HG02884 (cell line): ENCODE data around the gene DHRSX.
"Not testable (repeated sequence)": the region's sequence is repeated elsewhere in the genome, so short reads cannot be mapped to it uniquely, and the experiment has no call there.

Experiments used
- ATAC-seq: cut with Tn5 transposase; IDR thresholded peaks from one replicate; pipeline ENCODE4 v1.9.1; 2021; ENCODE audit warnings: mild to moderate bottlenecking, moderate library complexity; ENCODE audit not compliant: unreplicated experiment

The DHRSX gene

DNA sequence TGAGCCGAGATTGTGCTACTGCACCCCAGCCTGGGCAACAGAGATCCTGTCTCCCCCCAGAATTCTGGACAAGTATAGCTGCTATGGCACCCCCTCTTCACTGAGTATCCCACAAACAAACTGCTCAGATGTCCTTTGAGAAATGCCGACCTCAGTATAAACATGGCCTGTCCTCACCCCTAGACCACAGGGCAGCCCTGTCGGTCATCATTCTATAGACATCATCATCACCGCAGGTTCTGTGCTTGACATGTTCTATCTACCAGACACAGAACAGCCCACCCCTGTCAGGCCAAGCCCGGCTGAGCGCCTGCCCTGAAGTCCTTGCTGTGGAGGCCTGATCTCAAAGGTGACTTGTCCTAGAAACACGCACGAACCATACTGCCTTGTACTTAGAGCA lies 232.9 kb downstream of the DHRSX start:
- ATAC-seq: no peak

DNA sequence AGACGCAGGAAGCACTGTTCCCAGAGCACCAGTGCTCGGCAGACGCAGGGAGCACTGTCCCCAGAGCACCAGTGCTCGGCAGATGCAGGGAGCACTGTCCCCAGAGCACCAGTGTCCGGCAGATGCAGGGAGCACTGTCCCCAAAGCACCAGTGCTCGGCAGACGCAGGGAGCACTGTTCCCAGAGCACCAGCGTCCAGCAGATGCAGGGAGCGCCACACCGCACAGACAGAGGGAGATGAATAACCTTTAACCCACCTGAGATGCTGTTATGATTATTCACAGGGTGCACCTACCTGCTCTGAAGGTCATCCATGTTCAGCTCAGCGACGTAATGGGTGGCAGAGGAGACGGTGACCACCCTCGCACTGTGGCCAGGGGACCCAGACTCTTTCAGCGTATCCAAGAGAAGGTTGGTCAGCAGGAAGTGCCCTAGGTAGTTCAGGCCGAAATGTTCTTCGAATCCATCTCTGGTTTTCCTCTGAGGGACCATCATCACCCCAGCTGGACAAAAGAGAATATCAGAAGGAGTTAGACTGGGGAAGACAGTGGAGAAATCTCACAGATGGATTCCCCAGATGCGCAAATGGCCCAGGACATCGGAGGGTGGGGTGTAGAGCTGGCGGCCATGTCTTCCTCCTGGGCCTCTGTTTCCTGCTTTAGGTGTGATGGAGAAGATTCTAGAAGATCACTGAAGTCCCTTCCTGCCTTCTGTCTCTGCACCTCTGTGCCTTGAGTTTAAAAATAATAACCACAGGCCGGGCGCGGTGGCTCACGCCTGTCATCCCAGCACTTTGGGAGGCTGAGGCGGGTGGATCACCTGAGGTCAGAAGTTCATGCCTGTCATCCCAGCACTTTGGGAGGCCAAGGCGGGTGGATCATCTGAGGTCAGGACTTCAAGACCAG lies 234.1 kb downstream of the DHRSX start:
- ATAC-seq: no peak

- not testable (repeated sequence) for ATAC-seq
Observed at GRCh38 chrX:2265658-2266444, 234.9 kb downstream of the DHRSX start.

DNA sequence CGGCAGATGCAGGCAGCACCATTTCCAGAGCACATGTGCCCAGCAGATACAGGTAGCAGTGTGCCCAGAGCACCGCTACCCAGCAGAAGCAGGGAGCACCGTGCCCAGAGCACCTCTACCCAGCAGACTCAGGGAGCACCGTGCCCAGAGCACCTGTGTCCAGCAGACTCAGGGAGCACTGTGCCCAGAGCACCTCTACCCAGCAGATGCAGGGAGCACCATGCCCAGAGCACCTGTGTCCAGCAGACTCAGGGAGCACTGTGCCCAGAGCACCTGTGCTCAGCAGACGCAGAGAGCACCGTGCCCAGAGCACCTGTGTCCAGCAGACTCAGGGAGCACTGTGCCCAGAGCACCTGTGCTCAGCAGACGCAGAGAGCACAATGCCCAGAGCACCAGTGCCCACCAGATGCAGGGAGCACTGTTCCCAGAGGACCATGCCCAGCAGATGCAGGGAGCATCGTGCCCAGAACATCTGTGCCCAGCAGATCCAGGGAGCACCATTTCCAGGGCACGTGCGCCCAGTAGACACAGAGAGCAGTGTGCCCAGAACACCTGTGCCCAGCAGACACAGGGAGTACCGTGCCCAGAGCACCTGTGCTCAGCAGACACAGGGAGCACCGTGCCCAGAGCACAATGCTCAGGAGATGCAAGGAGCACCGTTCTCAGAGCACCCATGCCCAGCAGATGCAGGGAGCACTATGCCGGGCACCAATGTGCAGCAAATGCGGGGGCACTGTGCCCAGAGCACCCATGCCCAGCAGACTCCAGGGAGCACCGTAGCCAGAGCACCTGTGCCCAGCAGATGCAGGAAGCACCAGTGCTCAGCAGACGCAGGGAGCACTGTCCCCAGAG lies 236.4 kb downstream of the DHRSX start:
- no peak for ATAC-seq

GRCh38 chrX:2263203-2263602 lies 237.6 kb downstream of the DHRSX start:
- no peak for ATAC-seq

- ATAC-seq: no peak
Observed at GRCh38 chrX:2262668-2263055, 238.1 kb downstream of the DHRSX start.

DNA sequence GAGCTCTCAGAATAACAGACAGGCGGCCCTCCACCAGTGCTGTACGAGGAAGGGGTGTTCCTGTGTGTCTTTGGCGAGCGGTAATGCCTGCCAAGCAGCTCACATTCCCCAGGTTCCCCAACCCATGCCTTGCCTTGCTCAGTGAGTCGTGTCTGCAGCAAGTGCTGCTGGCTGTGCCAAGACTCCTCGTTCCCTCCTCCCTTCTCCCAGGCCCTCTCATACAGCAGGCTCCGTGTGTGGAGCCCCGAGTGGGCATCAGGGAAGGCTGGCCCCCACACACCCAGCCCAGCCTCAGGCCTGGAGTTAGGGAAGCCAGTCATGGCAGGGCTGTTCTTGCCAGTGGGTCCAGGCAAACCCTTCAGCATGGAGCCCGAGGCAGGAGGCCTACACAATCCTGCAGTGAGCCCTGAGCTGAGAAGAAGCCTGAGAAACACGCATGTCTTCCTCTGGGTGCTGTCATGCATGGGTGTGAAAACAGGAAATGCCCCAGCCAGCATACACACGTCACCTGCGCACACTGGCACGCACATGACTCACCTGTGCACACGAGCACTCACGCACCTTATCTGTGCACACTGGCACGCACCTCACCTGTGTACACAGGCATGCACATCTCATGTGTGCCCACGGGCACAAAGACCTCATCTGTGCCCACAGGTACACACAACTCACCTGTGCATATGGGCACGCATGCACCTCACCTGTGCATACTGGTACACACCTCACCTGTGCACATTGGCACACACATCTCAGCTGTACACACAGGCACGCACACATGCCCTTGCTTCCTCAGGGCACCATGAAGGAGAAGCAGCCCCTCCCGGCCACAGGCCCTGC lies 238.7 kb downstream of the DHRSX start:
- ATAC-seq: no peak

- ATAC-seq: no peak
Observed at GRCh38 chrX:2252331-2253065, 248.3 kb downstream of the DHRSX start.

GRCh38 chrX:2251211-2251610 lies 249.6 kb downstream of the DHRSX start:
- ATAC-seq: no peak

DNA sequence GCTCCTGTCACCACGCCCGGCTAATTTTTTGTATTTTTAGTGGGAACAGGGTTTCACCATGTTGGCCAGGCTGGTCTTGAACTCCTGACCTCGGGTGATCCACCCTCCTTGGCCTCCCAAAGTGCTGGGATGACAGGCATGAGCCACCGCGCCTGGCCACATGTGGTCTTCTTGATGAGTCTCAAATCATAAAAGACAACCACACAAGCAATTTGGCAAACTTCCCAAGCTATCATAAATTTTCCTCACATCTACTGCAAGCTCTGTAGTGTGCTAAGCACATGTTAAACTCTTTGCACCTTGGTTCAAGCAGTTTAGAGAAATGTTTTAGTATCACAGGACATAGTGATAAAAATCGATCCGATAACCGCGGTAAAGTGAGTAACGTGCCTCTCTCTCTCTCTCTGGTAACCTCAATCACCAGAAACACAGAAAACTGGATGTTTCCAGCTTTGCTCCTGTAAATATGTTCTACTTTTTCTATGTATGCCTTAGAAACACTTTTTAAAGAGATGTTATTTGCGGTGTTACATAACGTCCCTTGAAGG lies 256.8 kb downstream of the DHRSX start:
- ATAC-seq: no peak

GRCh38 chrX:2242980-2243379 lies 257.8 kb downstream of the DHRSX start:
- no peak for ATAC-seq

DNA sequence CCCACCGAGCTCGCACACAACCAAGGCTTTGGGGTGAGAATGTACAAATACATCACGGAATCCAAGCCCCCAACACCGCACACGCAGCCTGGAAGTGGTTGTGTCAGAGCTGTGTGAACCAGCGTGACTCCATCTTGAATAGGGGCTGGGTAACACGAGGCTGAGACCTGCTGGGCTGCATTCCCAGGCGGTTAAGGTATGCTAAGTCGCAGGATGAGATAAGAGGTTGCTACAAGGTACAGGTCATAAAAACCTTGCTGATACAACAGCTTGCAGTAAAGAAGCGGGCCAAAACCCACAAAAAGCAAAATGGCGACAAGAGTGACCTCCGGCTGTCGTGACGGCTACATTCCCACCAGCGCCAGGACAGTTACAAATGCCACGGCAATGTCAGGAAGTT lies 258.4 kb downstream of the DHRSX start:
- ATAC-seq: no peak

- ATAC-seq: not testable (repeated sequence)
Observed at GRCh38 chrX:2241496-2241895, 259.3 kb downstream of the DHRSX start.

GRCh38 chrX:2240761-2241160 lies 260.0 kb downstream of the DHRSX start:
- not testable (repeated sequence) for ATAC-seq

DNA sequence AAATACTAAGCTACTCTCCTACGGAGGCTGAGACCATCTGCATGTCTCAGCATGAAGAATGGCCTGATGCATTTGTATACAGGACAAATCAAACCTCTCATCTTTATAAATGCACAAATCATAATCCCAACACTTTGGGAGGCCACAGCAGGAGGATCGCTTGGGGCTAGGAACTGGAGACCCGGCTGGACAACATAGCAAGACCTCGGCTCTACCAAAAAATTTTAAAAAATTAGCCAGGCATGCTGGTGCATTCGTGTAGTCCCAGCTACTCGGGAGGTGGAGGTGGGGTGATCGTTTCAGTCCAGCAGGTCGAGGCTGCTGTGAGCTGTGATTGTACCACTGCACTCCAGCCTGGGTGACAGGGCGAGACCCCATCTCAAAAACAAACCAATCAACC lies 262.8 kb downstream of the DHRSX start:
- ATAC-seq: no peak

- no peak for ATAC-seq
Observed at GRCh38 chrX:2231570-2232192, 269.1 kb downstream of the DHRSX start.

GRCh38 chrX:2230457-2230856 lies 270.3 kb downstream of the DHRSX start:
- no peak for ATAC-seq

DNA sequence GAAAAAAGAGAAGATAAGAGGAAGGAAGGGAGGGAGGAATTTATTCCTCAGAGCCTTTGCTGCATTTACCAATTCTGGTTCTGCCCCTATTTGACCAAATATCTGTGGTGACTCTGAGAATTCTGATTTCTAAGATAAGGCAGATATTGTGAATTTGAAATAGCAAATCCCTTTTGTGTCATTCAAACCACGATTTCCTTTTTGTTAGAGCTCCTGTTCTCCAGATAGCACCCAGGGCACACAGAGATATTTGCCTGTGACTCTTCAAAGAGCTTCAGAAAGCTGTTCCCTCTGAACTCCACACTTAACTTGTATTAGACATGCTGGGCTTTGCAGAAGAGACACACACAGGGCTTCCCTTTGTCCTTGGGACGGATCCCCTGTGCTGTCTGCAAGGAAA lies 272.2 kb downstream of the DHRSX start:
- no peak for ATAC-seq
